NCI-H82 treated with DMSO at 0.1 percent for 48 hours (cell line): ENCODE data around the gene CYP39A1.

Experiments used
- DNase-seq: peaks from one replicate; lab custom pipeline; 2025; ENCODE audit not compliant: unreplicated experiment; lab: John Stamatoyannopoulos, UW

The CYP39A1 gene

GRCh38 chr6:46517202-46517601, 135.4 kb downstream of the CYP39A1 start:
- no peak for DNase-seq

- no peak for DNase-seq
Measured at GRCh38 chr6:46513533-46513932, 139.1 kb downstream of the CYP39A1 start.

GRCh38 chr6:46511320-46511719, 141.3 kb downstream of the CYP39A1 start:
- no peak for DNase-seq

- DNase-seq, result no peak
Measured at GRCh38 chr6:46510651-46511050, 142.0 kb downstream of the CYP39A1 start.

GRCh38 chr6:46509981-46510510, 142.6 kb downstream of the CYP39A1 start:
- DNase-seq, result no peak

- no peak for DNase-seq
Measured at GRCh38 chr6:46509063-46509462, 143.6 kb downstream of the CYP39A1 start.

- DNase-seq, result no peak
Measured at GRCh38 chr6:46507426-46507825, 145.2 kb downstream of the CYP39A1 start.

GRCh38 chr6:46505693-46506512, 146.7 kb downstream of the CYP39A1 start:
- DNase-seq, result no peak

GRCh38 chr6:46504242-46504641, 148.4 kb downstream of the CYP39A1 start:
- DNase-seq, result no peak

GRCh38 chr6:46502486-46503119, 150.0 kb downstream of the CYP39A1 start:
- DNase-seq, result no peak

GRCh38 chr6:46501136-46502089, 151.2 kb downstream of the CYP39A1 start:
- no peak for DNase-seq

GRCh38 chr6:46500382-46500781, 152.2 kb downstream of the CYP39A1 start:
- no peak for DNase-seq
